Activated CD4-positive, alpha-beta T cell treated with anti-CD3 and anti-CD28 coated beads for 36 hours (primary cell): ENCODE data around the gene FAM20B. TPM values are rescaled to one million over a fixed set of nuclear protein-coding genes. Genes with fewer than 3 reads are reported as not detected.
"Not testable (repeated sequence)": the region's sequence is repeated elsewhere in the genome, so short reads cannot be mapped to it uniquely, and the experiment has no call there.

Source experiments
- ATAC-seq: fragments of 200-7000 bp; cut with Tn5 transposase; one replicate; pipeline ENCODE4 v1.10.0; 2021; ENCODE audit warnings: mild to moderate bottlenecking, moderate library complexity
- CTCF ChIA-PET: fragments of 350-600 bp; sonication (Branson Sonifier 250); formaldehyde crosslinking; loops from one replicate; lab custom pipeline; 2021; ENCODE audit warnings: antibody characterized with exemption; lab: Charles Lee
- POLR2A ChIA-PET: fragments of 350-600 bp; sonication (Branson Sonifier 250); formaldehyde crosslinking; loops from one replicate; lab custom pipeline; 2021; ENCODE audit warnings: antibody characterized with exemption, inconsistent platforms; lab: Charles Lee
- DNase-seq: peaks from one replicate; pipeline ENCODE4 v3.0.0-alpha.2; 2020
- H3K27ac Mint-ChIP-seq: one replicate; pipeline ENCODE4 v1.8.0; 2021; ENCODE audit warnings: mixed read lengths
- H3K27me3 Mint-ChIP-seq: one replicate; pipeline ENCODE4 v1.8.0; 2021; ENCODE audit warnings: mixed read lengths
- H3K36me3 Mint-ChIP-seq: one replicate; pipeline ENCODE4 v1.8.0; 2021; ENCODE audit warnings: low read depth, mixed read lengths
- H3K4me1 Mint-ChIP-seq: one replicate; pipeline ENCODE4 v1.8.0; 2021; ENCODE audit warnings: mixed read lengths
- H3K4me3 Mint-ChIP-seq: one replicate; pipeline ENCODE4 v1.8.0; 2021; ENCODE audit warnings: mild to moderate bottlenecking, moderate library complexity, mixed read lengths
- H3K9me3 Mint-ChIP-seq: one replicate; pipeline ENCODE4 v1.8.0; 2021; ENCODE audit warnings: low read depth, mixed read lengths
- intact Hi-C, 2 experiments: fragments of 100-400 bp; cut with DNase I in 1 of 2; cut with micrococcal nuclease in 1 of 2; formaldehyde crosslinking; loops; one replicate each; pipeline versions ENCODE4 v1.14.2 to v1.15.1; 2022 to 2024; cut with DNase I, micrococcal nuclease
- total RNA-seq, 2 experiments: library from RNA; stranded (reverse); gene quantifications; one replicate each; pipeline ENCODE4 v1.2.3, GENCODE V29; 2021

The FAM20B gene
- total RNA-seq, 2 experiments from 2014 or later = 21.7 to 35.8 TPM

DNA sequence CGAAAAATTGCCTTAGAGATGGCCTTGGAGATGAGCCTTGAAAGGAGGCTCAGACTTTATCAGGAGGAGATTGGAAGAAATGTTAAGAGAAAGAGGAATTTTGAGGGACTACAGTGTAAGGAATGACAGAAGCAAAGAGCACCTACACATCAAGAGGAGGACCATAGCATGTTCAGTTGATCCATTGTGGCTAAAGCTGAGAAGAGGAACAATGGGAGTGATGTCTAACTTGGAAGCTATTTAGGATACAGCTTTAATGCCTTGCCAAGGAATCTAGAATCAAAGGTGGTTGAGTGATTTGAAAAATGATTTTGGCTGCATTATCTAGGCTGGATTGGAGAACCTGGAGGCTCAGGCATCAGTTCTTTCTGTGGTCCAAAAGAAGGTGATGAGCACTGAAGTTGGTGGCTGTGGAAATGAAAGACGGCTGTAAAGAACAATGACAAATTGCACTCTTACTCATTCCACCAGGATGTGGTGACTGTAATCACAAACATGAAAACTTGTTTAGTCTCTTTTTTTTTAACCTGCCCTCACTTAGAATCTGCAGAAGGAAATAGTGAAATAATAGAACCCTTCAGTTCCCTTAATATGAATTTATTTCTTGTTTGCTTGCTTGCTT is 11.3 kb downstream of the FAM20B start:
- DNase-seq (peak; percentile 49), ATAC-seq (peak; percentile 77)
- H3K4me1 Mint-ChIP-seq = peaks cover 62% of the 10 kb centered on the region
- H3K4me3 Mint-ChIP-seq = peak overlapping the region; percentile 22
- no peaks in the 10 kb centered on the region for H3K9me3 Mint-ChIP-seq
- intact Hi-C loops = loop anchor here (1.0 to 5.0 kb wide), 4 partner anchors 35 to 105 kb away; no protein-coding TSS in a partner anchor
- H3K36me3 Mint-ChIP-seq = peaks cover 6% of the 10 kb centered on the region
- peak overlapping the region; percentile 73 for H3K27ac Mint-ChIP-seq
- no peaks in the 10 kb centered on the region for H3K27me3 Mint-ChIP-seq
- ChIA-PET POLR2A (interaction anchor here (0.5 kb wide), 1 partner anchor 30 kb away, joined by 3 read pairs; no protein-coding TSS in a partner anchor), CTCF (interaction anchor here (2.0 kb wide), 1 partner anchor 10 kb away, joined by 5 read pairs; no protein-coding TSS in a partner anchor)

DNA sequence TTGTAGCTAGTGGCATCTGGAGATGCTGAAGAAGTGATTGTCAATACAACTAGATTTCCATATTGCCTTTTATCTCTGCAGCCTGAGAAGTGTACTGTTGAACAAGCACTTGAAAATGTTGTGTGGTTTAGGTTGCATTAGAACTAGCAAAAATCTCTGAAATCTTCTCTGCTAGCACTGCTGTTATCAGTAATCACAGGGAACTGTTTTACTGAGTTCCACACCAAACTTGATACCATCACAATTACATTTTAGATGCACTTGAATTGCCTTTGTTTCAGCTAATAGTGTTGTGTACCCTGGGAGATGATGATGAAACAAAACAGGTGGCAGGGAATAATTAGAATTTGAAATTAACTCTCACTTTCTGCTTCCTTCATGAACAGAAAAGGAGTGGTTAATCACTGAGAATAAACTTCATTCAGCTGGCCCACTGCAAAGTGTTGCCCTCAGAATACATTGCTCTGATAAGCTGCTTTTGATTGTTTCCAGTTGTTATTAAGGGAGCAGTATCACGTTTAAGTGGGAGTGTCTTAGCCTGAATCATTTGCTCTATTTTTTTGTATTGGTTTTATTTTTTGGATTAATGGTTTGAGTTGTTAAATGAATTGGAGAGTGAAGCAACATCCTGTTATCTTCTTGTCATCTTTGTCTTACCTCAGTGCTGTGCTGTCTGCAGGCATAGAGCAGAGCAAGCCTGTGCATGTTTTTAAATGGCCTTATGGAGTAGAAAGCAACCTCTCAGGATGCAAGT is 13.0 kb downstream of the FAM20B start:
- Mint-ChIP-seq H3K4me3 (no peak overlapping the region), H3K27ac (peak overlapping the region; percentile 69), H3K36me3 (peaks cover 6% of the 10 kb centered on the region), H3K27me3 (no peaks in the 10 kb centered on the region), H3K4me1 (peaks cover 54% of the 10 kb centered on the region), H3K9me3 (no peaks in the 10 kb centered on the region)
- ATAC-seq (peak; percentile 20), DNase-seq (no peak)
- POLR2A ChIA-PET = no interaction called here
- CTCF ChIA-PET = interaction anchor here (2.0 kb wide), 1 partner anchor 12 kb away, joined by 5 read pairs; no protein-coding TSS in a partner anchor
- intact Hi-C loops = loop anchor here in 1 of 2 experiments (5.0 kb wide), 1 partner anchor 104 kb away; no protein-coding TSS in a partner anchor

GRCh38 chr1:179039502-179040174 is 13.9 kb downstream of the FAM20B start:
- H3K27ac Mint-ChIP-seq, DNase-seq, H3K36me3 Mint-ChIP-seq, H3K27me3 Mint-ChIP-seq, H3K4me3 Mint-ChIP-seq, ATAC-seq, H3K9me3 Mint-ChIP-seq, POLR2A ChIA-PET, CTCF ChIA-PET: not testable (repeated sequence)
- intact Hi-C loops = loop anchor here in 1 of 2 experiments (5.0 kb wide), 1 partner anchor 103 kb away; no protein-coding TSS in a partner anchor
- H3K4me1 Mint-ChIP-seq = peaks cover 45% of the 10 kb centered on the region

DNA sequence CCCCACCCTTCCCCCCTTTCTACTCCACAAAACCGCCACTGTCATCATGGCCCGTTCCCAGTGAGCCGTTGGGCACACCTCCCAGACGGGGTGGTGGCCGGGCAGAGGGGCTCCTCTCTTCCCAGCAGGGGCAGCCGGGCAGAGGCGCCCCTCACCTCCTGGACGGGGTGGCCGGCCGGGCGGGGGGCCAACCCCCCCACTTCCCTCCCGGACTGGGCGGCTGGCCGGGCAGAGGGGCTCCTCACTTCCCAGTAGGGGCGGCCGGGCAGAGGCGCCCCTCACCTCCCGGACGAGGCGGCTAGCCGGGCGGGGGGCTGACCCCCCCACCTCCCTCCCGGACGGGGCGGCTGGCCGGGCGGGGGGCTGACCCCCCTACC is 14.5 kb downstream of the FAM20B start:
- H3K4me1 Mint-ChIP-seq = peaks cover 40% of the 10 kb centered on the region
- ATAC-seq, POLR2A ChIA-PET, intact Hi-C loops, DNase-seq, H3K27ac Mint-ChIP-seq, CTCF ChIA-PET, H3K9me3 Mint-ChIP-seq, H3K4me3 Mint-ChIP-seq, H3K27me3 Mint-ChIP-seq, H3K36me3 Mint-ChIP-seq: not testable (repeated sequence)

DNA sequence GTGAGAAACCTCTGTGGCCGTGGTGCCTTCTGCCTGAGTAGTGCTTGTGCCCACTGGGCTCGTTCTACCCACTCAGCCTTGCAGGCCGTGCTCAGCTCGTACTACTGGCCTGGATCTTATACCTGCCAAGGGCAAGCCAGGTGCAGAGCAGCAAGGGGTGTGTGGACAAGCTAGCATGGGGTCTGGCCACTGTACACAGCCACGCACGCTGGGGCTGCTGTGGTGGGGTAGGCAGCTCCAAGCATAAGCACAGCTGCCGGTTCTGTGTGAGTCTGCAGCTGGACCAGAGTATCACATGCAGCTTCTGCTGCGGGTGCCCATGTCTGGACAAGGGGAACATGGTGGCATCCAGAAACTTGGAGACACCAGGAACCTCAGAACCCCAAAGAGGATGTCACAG is 16.4 kb downstream of the FAM20B start:
- intact Hi-C loops = no loop called here
- DNase-seq (no peak), ATAC-seq (no peak)
- Mint-ChIP-seq H3K27ac (no peak overlapping the region), H3K9me3 (no peaks in the 10 kb centered on the region), H3K4me3 (no peak overlapping the region), H3K27me3 (no peaks in the 10 kb centered on the region), H3K4me1 (peaks cover 22% of the 10 kb centered on the region), H3K36me3 (peaks cover 7% of the 10 kb centered on the region)
- CTCF ChIA-PET = interaction anchor here (0.9 to 1.5 kb wide), 2 partner anchors 10 to 64 kb away, joined by 3 to 4 read pairs; no protein-coding TSS in a partner anchor
- POLR2A ChIA-PET = no interaction called here

DNA sequence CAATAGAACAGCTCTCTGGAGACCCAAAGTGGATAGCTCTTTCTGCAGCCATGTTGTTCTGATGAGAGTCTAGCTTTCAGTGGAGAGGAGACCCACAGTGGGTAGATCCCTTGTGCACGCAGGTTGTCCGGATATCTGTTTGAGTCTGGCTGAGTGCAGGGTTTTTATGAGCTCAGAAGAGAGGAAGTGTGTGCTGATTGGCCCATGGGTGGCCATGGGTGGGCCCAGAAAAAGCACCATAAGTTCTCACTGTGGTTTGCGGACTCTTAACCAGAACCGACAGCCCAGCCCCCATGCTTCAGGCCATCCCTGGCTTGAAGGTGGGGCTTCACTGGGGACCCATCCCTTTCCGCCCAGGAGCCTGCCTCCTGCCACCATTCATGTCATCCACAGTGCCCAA is 17.0 kb downstream of the FAM20B start:
- ATAC-seq = no peak
- no peaks in the 10 kb centered on the region for H3K27me3 Mint-ChIP-seq
- H3K9me3 Mint-ChIP-seq = no peaks in the 10 kb centered on the region
- CTCF ChIA-PET = interaction anchor here (0.5 to 1.5 kb wide), 3 partner anchors 9 to 63 kb away, joined by 3 to 4 read pairs (median 4); no protein-coding TSS in a partner anchor
- peaks cover 7% of the 10 kb centered on the region for H3K36me3 Mint-ChIP-seq
- intact Hi-C loops = no loop called here
- POLR2A ChIA-PET = no interaction called here
- no peak for DNase-seq
- H3K4me1 Mint-ChIP-seq = peaks cover 16% of the 10 kb centered on the region
- H3K27ac Mint-ChIP-seq = no peak overlapping the region
- H3K4me3 Mint-ChIP-seq = no peak overlapping the region

DNA sequence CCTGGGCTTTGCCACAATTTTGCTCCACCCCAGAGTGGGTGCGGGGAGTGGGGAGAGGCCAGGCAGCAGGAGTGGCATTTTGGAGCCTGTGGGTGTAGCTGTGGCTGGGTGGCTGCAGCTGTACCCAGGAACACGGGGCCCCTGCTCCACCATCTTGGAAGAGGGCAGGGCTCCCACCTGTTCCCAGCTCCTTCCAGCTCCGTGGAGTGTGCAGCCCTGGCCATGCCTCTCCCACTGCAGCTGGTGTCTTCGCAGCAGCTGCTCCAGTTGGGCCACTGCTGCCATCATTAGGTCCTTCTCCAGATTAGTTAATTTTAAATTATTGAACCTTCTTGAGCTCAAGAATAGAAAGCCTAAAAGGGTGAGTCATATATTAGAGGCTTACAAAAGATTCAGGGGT is 17.6 kb downstream of the FAM20B start:
- H3K36me3 Mint-ChIP-seq = peaks cover 7% of the 10 kb centered on the region
- H3K9me3 Mint-ChIP-seq = no peaks in the 10 kb centered on the region
- CTCF ChIA-PET = interaction anchor here (0.9 to 1.5 kb wide), 2 partner anchors 9 to 324 kb away, joined by 3 to 4 read pairs; no protein-coding TSS in a partner anchor
- H3K4me3 Mint-ChIP-seq = no peak overlapping the region
- ATAC-seq (no peak), DNase-seq (no peak)
- H3K27ac Mint-ChIP-seq = no peak overlapping the region
- intact Hi-C loops = no loop called here
- POLR2A ChIA-PET = no interaction called here
- no peaks in the 10 kb centered on the region for H3K27me3 Mint-ChIP-seq
- peaks cover 12% of the 10 kb centered on the region for H3K4me1 Mint-ChIP-seq

GRCh38 chr1:179043907-179044306 is 18.2 kb downstream of the FAM20B start:
- Mint-ChIP-seq H3K9me3 (no peaks in the 10 kb centered on the region), H3K27me3 (no peaks in the 10 kb centered on the region), H3K4me1 (peaks cover 6% of the 10 kb centered on the region), H3K4me3 (no peak overlapping the region), H3K36me3 (peaks cover 4% of the 10 kb centered on the region), H3K27ac (no peak overlapping the region)
- intact Hi-C loops = no loop called here
- ATAC-seq (no peak), DNase-seq (no peak)
- CTCF ChIA-PET = interaction anchor here (0.5 to 0.9 kb wide), 3 partner anchors 324 to 491 kb away, joined by 3 read pairs; no protein-coding TSS in a partner anchor
- POLR2A ChIA-PET = no interaction called here

- H3K4me3 Mint-ChIP-seq = no peak overlapping the region
- H3K4me1 Mint-ChIP-seq = no peaks in the 10 kb centered on the region
- ChIA-PET CTCF (interaction anchor here (0.8 kb wide), 1 partner anchor 32 kb away, joined by 3 read pairs; no protein-coding TSS in a partner anchor), POLR2A (no interaction called here)
- peaks cover 4% of the 10 kb centered on the region for H3K36me3 Mint-ChIP-seq
- H3K27ac Mint-ChIP-seq = no peak overlapping the region
- no peaks in the 10 kb centered on the region for H3K27me3 Mint-ChIP-seq
- DNase-seq (no peak), ATAC-seq (no peak)
- no peaks in the 10 kb centered on the region for H3K9me3 Mint-ChIP-seq
- intact Hi-C loops = no loop called here
Observed at GRCh38 chr1:179046808-179047635, 21.3 kb downstream of the FAM20B start.

DNA sequence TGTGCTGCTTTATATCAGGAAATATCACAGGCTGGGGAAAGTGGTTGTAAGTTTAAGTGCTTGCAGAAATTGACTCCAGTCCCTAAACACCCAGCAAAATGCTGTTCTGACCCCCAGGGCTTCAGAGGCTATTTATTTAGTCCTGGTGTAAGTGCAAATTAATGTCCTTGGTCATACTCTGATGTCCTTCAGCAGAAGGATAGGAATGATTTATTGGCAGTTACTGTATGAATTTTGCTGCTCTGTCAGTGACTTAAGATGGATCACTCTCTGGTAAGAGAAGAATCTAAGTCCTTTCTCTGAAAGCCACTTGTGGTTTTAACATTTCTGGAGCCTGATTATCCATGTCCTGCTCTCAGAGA is 21.9 kb downstream of the FAM20B start:
- peaks cover 4% of the 10 kb centered on the region for H3K36me3 Mint-ChIP-seq
- ChIA-PET POLR2A (no interaction called here), CTCF (interaction anchor here (0.8 kb wide), 1 partner anchor 31 kb away, joined by 3 read pairs; no protein-coding TSS in a partner anchor)
- H3K27me3 Mint-ChIP-seq = no peaks in the 10 kb centered on the region
- no peak overlapping the region for H3K4me3 Mint-ChIP-seq
- DNase-seq (no peak), ATAC-seq (no peak)
- H3K9me3 Mint-ChIP-seq = no peaks in the 10 kb centered on the region
- H3K4me1 Mint-ChIP-seq = no peaks in the 10 kb centered on the region
- no peak overlapping the region for H3K27ac Mint-ChIP-seq
- intact Hi-C loops = no loop called here
